Stimulated activated CD8-positive, alpha-beta memory T cell treated with anti-CD3 and anti-CD28 coated beads, Interleukin-15, amount 100 ng/mL, for 4 hours (primary cell): Measurements from ENCODE around the gene CRIP2.

Source experiments
- DNase-seq, 2 donors: peaks; one replicate each; pipeline ENCODE4 v3.0.0-alpha.2; 2020; ENCODE audit warnings: low read depth in 2 of 2

The CRIP2 gene

GRCh38 chr14:105474483-105475268 is at the start of gene CRIP2:
Gene CRIP2 (plus strand): TSS chr14:105474821. CDS start chr14:105474863, 42 bp downstream.
- no peak for DNase-seq

- no peak for DNase-seq
These were observed 49.8 kb upstream of the CRIP2 start for GRCh38 chr14:105424861-105425260.

DNA sequence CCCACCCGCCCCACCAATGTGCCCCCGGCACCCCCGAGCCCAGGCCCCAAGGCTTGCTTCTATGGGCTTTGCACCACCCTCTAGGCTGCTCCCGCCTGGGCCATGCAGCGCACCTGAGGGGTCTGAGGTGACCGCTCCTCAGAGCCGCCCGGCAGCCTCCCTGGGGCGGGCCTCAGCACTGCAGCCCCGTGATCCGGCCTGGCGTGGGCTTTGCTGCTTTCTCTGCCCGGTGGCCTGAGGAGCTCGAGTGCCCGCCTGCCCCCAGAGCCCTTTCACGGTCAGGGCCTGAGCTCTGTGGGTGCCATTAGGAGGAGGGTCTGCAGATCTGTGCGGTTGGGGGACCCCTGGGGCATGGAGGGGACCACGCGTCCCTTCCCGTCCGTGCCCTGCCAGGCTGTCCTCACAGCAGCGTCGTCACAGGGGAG is 48.8 kb upstream of the CRIP2 start:
- DNase-seq, result no peak

GRCh38 chr14:105426416-105427130 is 48.0 kb upstream of the CRIP2 start:
- DNase-seq, result no peak

- DNase-seq, result no peak
These were observed 47.2 kb upstream of the CRIP2 start for GRCh38 chr14:105427412-105427811.

DNA sequence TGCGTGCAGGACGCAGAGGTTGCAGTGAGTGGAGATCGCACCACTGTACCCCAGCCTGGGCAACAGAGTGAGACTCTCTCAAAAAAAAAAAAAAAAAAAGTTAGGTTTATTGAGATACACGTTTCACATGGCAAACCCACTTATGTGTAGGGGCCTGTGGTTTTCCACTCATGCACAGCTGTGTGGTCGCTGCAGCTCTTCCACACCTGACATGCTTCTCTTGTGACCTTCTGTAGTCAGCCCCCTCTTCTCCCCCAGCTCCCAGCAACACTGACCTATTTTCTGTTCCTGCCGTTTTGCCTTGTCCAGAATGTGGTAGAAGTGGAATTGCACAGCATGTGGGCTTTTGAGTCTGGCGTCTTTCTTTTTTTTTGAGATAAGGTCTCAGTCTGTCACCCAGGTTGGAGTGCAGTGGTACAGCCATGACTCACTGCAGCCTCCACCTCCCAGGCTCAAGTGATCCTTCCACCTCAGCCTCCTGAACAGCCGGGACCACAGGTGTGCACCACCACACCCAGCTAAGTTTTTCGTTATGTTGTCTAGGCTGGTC is 46.6 kb upstream of the CRIP2 start:
- DNase-seq, result no peak

DNA sequence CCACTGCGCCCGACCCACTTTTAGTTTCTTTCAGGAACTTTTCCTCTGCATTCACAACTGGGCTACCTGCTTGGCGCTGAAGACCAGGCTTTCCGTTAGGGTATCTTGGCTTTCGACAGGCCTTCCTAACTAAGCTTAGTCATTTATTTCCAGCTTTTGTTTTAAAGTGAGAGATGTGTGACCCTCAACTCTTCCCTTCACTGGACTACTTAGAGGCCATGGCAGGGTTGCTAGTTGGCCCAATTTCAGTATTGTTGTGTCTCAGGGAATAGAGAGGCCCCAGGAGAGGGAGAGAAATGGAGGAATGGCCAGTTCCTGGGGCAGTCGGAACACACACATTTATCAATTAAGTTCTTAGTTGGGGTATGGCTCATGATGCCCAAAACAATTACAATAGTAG is 44.6 kb upstream of the CRIP2 start:
- no peak for DNase-seq

- DNase-seq, result no peak
These were observed 44.1 kb upstream of the CRIP2 start for GRCh38 chr14:105430565-105430964.

DNA sequence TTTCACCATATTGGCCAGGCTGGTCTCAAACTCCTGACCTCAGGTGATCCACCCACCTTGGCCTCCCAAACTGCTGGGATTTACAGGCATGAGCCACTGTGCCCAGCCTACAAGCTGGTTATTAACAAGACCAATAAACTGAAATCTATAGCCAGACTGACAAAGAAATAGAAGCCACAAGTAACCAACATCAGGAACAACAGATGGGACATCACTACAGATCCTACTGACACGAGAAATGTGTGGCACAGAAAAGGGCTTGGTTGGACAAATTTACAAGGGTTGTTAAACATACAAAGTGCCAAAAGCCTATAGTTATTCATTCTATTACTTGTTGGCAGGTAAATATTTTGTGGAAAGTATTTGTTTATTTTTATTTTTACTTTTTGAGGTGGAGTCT is 43.4 kb upstream of the CRIP2 start:
- DNase-seq, result no peak

- no peak for DNase-seq
These were observed 42.0 kb upstream of the CRIP2 start for GRCh38 chr14:105432657-105433056.

DNA sequence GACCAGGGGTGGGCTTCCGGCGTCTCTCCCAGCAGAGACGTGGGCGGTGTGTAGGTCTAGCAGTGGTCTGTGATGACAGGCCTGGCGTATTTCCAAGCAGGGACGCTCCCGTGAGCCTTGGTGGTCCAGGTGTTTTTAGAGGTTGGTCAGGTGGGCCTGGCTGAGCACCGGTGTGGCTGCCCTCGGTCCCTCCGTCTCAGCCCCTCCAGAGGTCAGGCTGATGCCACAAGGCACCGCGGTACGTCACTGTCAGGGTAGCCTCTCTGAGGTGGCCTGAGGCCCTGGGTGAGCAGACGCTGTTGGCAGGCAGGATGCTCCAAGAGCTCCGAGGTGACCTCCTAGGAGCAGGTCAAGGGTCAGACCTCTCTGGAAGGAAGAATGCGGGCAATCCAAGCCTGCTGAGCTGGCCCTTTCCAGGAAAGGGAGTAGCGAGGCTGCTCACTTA is 41.4 kb upstream of the CRIP2 start:
- DNase-seq, result no peak

DNA sequence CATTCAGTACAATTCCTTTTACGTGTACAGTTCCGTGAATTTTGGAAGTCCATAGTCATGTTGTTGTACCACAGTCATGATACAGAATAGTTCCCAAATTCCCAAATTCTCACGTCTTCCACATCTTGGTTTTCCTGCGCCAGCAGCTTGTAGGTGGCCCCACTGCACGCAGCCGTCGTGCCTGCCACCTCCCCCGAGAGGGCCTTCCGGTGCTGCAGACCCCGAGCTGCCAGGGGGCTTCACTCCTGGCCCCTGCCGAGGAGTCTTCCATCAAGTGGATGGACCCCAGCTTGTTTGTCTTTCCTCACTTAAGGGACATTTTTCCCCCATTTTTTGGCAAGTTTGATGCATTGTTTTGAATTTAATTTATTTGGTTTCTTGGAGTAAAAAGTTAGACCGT is 38.2 kb upstream of the CRIP2 start:
- no peak for DNase-seq

DNA sequence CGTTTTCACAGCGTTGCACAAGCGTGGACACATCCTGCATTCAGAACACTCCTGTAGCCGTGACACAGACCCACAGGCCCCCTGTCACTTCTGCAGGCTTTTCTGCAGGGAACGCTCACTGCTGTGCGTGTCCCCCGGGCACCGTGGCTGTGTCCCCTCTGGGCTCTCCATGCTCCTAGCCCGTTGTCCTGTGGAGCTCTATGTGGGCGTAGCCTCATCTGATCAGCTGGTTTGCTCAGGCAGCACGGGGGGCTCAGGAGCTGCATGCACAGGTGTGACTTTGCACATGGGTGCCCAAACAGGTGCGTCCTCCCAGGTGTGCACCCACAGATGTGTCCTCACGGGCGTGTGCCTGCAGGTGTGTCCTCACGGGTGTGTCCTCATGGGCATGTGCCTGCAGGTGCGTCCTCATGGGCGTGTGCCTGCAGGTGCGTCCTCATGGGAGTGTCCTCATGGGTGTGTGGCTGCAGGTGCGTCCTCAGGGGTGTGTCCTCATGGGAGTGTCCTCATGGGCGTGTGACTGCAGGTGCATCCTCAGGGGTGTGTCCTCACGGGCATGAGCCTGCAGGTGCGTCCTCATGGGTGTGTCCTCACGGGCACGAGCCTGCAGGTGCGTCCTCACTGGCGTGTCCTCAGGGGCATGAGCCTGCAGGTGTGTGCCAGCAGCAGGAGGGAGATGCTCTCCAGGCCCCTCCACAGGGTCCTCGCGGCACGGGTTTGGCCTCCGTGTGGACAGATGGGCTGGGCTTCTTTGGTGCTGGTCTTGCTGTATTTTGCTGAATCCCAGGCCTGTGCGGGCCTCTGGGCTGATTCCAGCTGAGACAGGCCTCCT is 37.5 kb upstream of the CRIP2 start:
- no peak for DNase-seq

GRCh38 chr14:105437723-105438500 is 36.7 kb upstream of the CRIP2 start:
- DNase-seq, result no peak

GRCh38 chr14:105439179-105439578 is 35.4 kb upstream of the CRIP2 start:
- no peak for DNase-seq

DNA sequence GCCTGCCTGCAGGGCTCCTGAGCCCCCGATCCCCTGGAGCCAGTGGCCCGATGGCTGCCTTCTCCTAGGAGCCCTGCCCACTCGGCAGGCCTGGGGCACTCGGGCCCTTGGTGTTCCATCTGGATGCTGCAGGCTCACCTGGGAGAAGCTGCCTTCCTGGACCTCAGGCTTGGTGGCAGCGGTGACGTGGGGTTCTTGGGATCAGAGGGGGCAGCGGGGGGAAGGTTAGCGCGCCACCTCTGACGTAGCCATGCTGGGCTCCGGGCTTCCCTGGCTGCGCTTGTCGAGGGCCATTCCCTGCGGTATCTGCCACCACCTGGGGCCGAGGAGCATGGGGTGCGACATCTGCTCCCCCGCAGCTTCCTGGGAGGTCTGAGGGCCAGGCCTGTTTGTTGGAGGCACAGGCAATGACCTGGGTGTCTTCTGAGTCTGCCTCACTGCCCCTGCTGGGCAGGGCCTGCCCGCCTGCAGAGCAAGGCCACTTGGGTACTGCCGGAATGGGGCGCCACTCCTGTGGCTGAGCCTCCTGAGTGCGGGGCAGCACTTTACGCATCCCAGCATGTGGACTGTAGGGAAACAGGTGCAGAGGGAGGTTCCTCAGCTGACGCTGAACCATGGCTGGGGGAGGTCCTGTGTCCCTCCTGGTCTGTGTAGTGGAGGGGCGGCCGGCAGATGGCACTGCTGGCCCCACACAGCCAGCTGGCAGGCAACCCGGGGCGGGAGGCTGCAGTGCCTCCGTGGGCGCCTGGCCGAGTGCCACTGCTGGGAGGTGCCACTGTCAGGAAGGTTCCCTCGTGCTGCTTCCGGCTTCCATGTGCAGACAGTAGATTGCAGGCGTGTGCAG is 34.7 kb upstream of the CRIP2 start:
- DNase-seq, result no peak

- no peak for DNase-seq
These were observed 34.1 kb upstream of the CRIP2 start for GRCh38 chr14:105440554-105440900.

DNA sequence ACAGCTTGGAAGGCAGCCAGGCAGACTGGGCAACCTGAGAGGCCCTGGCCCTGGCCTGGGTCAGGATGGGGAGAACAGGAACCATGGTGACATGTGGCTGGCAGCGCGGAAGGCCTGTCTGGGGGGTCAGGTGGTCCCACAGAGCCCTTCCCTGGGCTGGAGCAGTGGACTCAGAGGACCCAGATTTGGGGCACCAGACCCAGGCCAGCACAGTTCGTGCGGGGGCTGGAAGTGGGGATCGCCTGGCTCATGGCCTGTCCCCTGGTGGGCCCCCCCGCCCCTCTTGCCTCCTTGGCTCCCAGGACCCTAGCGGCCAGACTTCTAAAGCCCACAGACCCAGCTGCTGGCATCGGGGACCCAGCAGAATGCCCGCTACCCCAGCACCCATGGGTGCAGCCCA is 33.6 kb upstream of the CRIP2 start:
- DNase-seq, result no peak

DNA sequence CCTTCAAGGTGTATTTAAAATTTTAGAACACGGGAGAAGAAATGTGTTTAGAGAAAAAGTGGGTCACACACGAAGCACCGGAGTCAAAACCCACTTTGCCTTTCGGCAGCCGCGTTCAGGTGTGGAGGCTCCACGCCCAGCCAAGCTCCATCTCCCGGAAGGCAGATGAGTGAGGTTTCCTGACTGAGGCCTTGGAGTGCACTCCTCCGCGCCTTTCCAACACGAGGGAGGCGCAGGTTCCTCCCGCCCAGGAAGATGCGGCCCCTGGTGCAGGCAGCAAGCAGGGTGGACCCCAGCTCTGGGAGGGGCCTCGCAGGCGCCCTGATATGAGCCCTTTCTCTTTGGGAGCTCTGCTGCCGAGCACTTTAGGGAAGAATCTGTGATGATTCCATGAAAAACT is 32.5 kb upstream of the CRIP2 start:
- no peak for DNase-seq

DNA sequence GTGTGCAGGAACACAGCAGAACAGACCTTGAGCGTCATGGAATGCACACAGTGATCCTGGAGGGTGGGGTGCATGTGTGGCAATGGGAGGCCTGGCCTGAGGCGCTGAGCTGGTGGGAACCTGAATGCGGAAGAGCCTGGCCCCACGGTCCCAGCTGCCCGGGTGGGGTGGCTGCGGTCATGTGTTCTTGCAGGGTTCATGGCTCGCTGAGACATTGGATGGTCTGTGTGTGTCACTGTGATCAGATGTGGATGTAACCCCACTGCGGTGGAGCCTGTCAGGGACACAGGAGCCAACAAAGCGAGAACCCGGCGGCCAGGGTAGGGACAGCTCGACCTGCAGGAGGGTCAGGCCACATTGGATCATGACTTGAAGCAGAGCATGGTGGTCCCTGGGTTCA is 31.8 kb upstream of the CRIP2 start:
- no peak for DNase-seq
